NCI-H524 treated with DMSO at 0.1 percent for 48 hours (cell line): ENCODE results near the gene ALG2.

Source experiments
- DNase-seq: peaks from one replicate; lab custom pipeline; 2025; lab: John Stamatoyannopoulos, UW

ALG2 gene

DNA sequence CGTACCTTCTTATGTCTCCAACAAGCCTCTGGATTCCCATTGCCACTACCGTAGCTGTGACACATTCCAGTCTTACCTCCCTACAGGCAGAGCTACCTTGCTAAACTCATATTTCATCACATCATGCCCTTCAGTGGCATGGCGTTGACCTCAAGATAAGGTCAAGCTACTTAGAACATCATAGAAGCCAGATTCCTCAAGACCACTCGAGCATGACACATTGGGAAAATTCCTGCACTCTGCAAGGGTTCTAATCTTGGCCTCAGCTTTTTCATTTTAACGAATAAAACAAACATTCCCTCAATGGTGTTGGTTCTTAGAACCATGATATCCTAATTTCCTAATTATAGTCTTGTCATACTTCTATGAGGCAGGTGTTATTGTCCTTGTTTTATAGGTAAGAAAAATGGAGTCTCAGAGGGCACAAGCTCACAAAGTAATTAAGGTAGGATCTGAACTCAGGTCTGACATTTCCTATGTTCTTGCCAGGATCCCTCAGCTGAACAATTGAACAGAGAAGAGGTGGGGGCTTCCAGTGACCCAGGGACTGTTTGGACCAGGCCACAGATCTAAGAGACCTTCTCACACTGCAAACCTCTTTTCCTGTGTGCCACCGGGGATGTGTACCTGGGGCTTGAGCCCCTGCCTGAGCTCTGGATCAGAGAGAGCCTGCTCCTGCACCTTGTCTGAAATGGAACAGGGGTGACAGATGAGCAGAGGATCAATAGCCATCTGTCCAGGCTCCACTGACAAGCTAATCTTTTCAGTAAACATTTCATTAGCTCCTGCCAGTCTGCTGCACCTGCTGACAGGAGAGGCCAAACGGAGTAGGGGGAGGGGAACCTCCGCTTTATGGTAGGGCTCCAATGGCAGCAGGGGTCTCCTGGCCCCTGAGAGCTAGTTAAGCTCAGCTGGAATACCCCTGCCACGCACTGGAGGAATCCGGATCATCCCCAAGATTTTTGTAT, 49.3 kb downstream of the ALG2 start:
- DNase-seq, result peak; percentile 97

GRCh38 chr9:99171225-99172123, 50.3 kb downstream of the ALG2 start:
- DNase-seq, result no peak

DNA sequence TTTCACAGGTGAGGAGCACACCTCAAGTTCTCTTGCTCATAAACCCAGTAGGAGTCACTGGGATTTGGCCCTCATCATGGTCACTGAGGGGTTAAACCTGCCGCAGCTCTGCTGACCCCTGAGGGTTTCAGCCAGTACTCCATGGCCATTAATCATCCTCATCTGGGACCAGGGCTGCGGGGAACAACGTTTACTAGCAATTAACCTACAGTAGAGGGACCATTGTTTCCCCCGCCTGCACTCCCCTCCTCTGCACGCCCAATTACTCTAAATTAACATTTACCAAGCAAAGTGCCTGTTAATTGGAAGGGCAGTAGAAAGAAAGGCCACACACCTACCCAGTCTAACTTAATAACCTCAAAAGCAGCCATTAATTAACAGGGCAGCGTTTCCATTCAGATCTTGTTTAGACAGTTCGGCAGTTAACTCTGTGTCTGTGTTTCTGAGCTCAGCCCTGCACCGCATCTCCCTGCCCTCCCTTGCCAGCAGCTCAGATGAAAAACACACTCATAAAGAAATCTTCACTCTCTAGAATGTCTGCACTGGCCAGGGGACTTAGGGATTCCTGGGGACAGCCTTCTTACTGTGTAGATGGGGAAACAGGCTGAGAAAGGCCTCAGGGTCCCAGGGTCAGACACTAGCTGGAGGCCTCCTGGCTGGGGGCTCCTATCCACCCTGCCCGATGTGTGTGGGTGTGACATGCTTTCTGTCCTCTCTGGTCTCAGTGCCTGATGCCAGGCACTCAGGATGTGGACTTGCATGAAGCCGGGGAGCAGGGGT, 51.6 kb downstream of the ALG2 start:
- no peak for DNase-seq

DNA sequence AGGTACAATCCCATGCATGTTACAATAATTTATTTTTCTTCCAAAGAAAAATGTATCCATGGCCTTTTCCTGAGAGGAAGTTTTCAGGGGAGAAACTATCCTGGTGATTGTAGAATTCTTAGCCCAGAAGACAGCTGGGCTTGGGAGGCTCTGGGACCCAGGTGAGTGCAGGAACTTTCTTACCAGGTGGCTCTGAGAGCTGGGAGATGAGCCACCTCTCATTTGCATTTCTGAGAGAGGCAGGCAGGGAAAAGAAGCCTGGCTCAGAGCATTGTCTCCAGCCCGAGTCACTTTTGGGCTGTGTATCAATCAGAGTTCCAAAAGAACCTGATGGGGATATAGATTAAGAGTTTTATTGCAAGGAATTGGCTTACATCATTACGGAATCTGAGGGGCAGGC, 52.7 kb downstream of the ALG2 start:
- DNase-seq, result no peak

DNA sequence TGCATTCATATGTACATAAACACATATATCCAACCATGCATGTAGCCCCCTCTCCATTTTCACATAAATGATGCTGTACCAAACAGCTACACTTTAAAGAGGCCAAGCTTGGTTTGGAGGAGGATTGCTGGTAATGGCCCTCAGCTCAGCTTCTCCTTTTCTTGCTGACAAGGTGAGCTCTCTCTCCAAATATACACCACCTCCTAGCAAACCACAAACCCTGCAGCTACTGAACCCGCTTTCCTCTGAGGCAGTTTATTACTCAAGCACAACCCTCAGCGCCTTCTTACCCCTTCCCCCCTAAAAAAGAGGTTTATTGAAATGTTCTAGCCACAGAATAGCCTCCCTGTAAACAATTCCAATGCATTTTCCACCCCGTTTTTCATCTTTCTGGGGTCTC, 54.0 kb downstream of the ALG2 start:
- no peak for DNase-seq

DNA sequence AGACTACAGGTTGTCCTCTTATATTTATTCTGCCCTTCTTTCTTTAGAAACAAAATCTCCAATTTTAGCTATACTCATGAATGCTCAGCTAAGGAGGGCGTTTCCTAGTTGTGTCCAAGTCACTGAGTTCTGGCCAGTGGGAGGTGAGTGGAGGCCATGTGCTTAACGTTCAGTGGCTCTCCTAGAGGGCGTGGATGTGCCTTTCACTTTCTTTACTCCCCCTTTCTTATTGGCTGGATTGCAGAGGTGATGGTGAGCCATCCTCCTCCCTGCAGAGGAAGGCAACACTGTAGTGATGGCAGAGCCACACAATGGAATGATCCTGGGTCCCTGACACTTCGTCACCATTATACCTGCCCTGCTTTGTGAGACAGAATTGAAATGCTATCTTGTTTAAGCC, 54.6 kb downstream of the ALG2 start:
- no peak for DNase-seq
